Measurements from ENCODE around the gene CCDC57. TPM values are rescaled to one million over a fixed set of nuclear protein-coding genes. Genes with fewer than 3 reads are reported as not detected.

Gene CCDC57
- total RNA-seq, 4 donors from 2014 or later = 27.1 to 79.9 (median 50.9) TPM

DNA sequence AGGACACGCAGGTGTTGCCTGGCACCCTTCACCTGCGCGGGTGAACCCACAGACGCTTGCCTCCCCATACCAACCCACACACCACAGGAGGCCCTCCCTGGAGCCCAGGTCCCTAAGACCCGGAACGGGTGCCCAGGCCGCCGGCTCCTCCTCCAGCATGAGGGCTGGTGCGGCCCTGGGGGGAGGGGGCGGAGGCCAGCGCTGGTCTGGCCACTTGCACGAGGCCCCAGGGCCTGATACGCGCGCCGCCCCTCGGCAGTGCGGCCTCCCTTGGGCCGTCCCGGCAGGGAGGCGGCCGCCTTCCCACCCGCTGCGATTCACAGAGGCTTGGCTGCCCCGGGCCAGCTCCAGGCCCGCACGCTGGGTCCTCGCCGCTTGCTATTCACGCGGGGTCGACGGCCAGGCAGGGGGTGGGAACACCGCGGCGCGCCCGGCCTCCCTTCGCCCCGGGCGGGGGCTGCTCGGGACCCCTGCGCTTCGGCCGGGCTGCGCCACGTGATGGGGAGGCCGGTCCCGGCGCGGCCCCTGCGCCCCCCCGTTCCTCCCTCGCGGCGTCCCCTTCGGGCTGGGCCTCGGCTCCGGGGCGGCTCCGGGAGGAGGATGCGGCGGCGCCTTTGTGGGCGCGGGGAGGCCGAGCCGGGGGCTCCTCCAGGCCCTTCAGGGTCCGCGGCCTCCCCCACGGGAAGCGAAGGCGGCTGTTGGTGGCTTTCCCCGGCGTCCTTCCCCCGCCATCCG lies 115.3 kb downstream of the CCDC57 start:
- peak overlapping the region; percentile 47 to 86 (median 77) for H3K4me3 ChIP-seq (replicated peaks in 1 of 3)
- no peaks in the 10 kb centered on the region for H3K27me3 ChIP-seq
- H3K4me1 ChIP-seq = peaks cover 18 to 37% of the 10 kb centered on the region in 2 donors
- 6% methylated on average over 36 of the region's 77 CpGs; no CpG with 5 or more reads in 1 of the 2 donors for WGBS, 2 donors
- peaks cover 30 to 32% of the 10 kb centered on the region in 2 donors for H3K36me3 ChIP-seq
- H3K27ac ChIP-seq = peak overlapping the region; percentile 74 to 94 (median 85)
- intact Hi-C loops (cut with DNase I) = no loop called here
- no peaks in the 10 kb centered on the region for H3K9me3 ChIP-seq
- DNase-seq = peak; percentile 61 to 68
- peak in 1 of 2 donors; percentile 40 for TF ChIP-seq POLR2A (IDR thresholded peaks at IDR 0.05)
- TF ChIP-seq, protein P1, sequence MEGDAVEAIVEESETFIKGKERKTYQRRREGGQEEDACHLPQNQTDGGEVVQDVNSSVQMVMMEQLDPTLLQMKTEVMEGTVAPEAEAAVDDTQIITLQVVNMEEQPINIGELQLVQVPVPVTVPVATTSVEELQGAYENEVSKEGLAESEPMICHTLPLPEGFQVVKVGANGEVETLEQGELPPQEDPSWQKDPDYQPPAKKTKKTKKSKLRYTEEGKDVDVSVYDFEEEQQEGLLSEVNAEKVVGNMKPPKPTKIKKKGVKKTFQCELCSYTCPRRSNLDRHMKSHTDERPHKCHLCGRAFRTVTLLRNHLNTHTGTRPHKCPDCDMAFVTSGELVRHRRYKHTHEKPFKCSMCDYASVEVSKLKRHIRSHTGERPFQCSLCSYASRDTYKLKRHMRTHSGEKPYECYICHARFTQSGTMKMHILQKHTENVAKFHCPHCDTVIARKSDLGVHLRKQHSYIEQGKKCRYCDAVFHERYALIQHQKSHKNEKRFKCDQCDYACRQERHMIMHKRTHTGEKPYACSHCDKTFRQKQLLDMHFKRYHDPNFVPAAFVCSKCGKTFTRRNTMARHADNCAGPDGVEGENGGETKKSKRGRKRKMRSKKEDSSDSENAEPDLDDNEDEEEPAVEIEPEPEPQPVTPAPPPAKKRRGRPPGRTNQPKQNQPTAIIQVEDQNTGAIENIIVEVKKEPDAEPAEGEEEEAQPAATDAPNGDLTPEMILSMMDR (IDR thresholded peaks at IDR 0.05) = no peak

DNA sequence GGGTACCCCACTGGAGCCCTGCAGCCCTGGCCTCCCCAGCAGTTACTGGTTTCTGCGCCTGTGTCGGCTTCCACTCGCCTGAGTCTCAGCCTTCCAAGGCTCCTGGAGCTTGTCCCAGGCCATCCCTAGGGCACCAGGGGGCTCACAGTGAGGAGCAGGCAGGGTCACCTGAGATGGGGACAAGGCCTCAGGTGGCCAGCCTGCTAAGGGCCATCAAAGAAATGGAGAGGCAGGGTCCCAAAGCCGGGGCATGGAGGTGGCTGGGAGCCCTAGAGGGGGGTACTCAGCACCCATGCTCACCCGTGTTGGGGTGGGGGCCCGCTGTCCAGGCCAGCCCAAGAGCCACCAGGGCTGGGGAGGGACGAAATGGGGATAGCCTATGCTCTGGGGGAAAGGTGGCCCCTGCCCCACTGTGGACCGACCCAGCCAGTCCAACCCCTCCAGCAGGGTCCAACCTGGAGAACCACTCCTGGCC lies 115.9 kb downstream of the CCDC57 start:
- Histone ChIP-seq H3K9me3 (no peaks in the 10 kb centered on the region), H3K4me1 (peaks cover 18 to 36% of the 10 kb centered on the region in 2 donors), H3K36me3 (peaks cover 33 to 39% of the 10 kb centered on the region in 2 donors), H3K27ac (peak overlapping the region in 1 of 3 donors; percentile 74), H3K4me3 (replicated peaks in 1 of 3) (peak overlapping the region in 1 of 3 donors; percentile 77), H3K27me3 (no peaks in the 10 kb centered on the region)
- no peak for DNase-seq
- TF ChIP-seq, protein P1 (IDR thresholded peaks at IDR 0.05) = no peak
- TF ChIP-seq POLR2A (IDR thresholded peaks at IDR 0.05) = no peak
- WGBS, 2 donors = 45 to 100% methylated on average over 2 to 5 of the region's 8 CpGs
- intact Hi-C loops (cut with DNase I) = no loop called here

DNA sequence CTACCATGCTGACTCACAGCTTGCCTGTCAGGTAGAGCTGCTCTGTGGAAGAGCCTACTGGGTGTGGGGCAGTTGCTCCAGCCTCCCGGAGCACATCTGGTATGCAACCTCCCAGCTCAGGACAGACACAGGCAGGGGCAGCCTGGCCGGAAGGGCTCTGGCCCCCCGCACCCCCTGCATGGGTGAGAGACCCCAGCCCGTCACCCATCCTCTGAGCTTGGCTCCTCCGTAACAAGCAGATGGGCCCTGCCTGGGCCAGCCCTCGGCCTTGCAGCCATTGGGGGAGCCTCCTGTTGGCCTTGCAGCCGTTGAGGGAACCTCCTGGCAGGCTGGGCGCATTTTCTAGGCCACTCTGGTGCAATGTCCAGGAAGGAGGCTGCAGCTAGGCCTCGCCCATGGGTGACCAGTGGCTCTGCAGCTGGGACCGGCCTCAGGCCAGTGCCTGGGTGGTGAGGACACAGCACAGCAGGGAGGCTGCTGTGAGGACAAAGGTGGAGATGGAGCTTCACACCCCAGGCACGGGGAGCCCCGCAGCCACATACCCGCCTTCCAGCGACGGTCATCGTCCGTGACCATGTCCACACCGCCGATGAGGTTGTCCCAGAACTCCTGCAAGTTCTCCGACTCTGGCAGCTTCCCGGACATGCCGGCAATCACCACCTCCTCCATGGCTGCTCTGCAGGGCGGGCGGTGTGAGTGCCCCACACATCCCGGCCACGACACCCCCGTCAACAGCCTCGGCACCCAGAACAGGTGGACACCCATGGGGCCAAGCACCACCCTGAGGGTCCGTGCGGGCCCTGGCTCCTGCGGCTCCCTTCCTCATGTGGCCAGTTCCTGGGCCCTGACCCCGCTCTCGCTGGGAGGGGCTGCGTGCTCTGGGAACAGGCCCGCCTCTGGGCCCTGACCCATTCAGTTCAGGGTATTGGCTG lies 116.6 kb downstream of the CCDC57 start:
- no peak overlapping the region for H3K4me3 ChIP-seq (replicated peaks in 1 of 3)
- peaks cover 18 to 29% of the 10 kb centered on the region in 2 donors for H3K4me1 ChIP-seq
- no peak overlapping the region for H3K27ac ChIP-seq
- WGBS, 2 donors = 97 to 100% methylated on average over 5 to 23 of the region's 35 CpGs
- peaks cover 39 to 46% of the 10 kb centered on the region in 2 donors for H3K36me3 ChIP-seq
- intact Hi-C loops (cut with DNase I) = no loop called here
- DNase-seq = no peak
- TF ChIP-seq, protein P1 (IDR thresholded peaks at IDR 0.05) = no peak
- no peaks in the 10 kb centered on the region for H3K27me3 ChIP-seq
- no peaks in the 10 kb centered on the region for H3K9me3 ChIP-seq

DNA sequence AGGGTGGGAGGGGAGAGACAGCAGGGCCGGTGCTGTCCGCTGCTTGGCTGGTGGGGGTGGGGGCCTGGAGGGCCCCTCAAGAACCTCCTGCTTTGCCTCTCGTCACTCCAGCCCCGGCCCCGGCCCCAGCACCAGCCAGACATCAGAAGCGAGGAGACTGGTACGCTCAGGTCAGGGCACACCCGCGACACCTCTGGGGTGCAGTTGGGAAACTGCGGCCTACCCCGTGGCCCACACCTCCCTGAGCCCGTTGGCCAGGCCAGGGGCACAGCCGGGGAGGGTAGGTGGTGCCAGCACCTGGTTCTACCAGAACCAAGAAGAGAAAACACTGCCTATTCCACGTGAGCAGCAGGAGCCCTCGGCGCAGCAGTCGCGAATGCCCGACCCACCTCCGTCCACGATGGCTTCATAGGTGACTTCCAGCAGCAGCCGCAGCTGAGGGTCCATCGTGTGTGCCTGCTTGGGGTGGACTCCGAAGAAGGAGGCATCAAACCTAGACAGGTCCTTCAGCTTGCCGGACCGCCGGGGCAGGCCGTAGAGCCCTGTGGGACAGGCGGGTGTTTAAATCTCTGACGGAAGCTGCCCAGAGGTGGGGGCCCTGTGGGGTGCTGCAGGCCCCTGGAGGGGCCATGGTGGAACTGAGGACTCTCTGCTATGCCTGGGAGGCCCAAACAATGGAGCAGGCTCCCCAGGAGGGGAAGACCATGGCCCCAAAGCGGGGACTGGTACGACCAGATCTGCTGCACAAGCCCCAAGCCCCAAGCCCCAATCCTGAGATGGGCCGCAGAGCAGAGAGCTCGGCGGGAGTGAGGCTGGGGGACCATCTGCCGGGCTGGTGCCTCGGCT lies 117.5 kb downstream of the CCDC57 start:
- intact Hi-C loops (cut with DNase I) = no loop called here
- Histone ChIP-seq H3K4me1 (peaks cover 18 to 26% of the 10 kb centered on the region in 2 donors), H3K9me3 (no peaks in the 10 kb centered on the region), H3K4me3 (replicated peaks in 1 of 3) (no peak overlapping the region), H3K27ac (no peak overlapping the region), H3K27me3 (no peaks in the 10 kb centered on the region), H3K36me3 (peaks cover 46 to 53% of the 10 kb centered on the region in 2 donors)
- 90 to 92% methylated on average over 13 to 34 of the region's 37 CpGs for WGBS, 2 donors
- no peak for TF ChIP-seq POLR2A (IDR thresholded peaks at IDR 0.05)
- TF ChIP-seq, protein P1 (IDR thresholded peaks at IDR 0.05) = no peak
- DNase-seq = no peak

Data from thyroid gland (tissue), 4 donors.